Trophoblast cell (in vitro differentiated cells and primary cell): Measurements from ENCODE around the gene RMDN2.
A peak's percentile ranks its signal among the peaks of the same experiment; 100 is the strongest.

ENCODE experiments used
- DNase-seq, 2 donors: peaks; one replicate each; pipeline ENCODE4 v3.0.0-alpha.2; 2016
- H2AFZ ChIP-seq: 2 replicates; pipeline ENCODE4 v1.6.1; 2013; ENCODE audit warnings: low read length, moderate library complexity, mild to moderate bottlenecking; ENCODE audit not compliant: insufficient read depth, poor library complexity
- H2AK5ac ChIP-seq: 2 replicates; pipeline ENCODE4 v1.6.1; 2013; ENCODE audit warnings: mild to moderate bottlenecking, low read length
- H2BK120ac ChIP-seq: 2 replicates; pipeline ENCODE4 v1.6.1; 2013; ENCODE audit warnings: low read length, mild to moderate bottlenecking, moderate library complexity; ENCODE audit not compliant: insufficient read depth, poor library complexity
- H2BK12ac ChIP-seq: 2 replicates; pipeline ENCODE4 v1.6.1; 2013; ENCODE audit warnings: mild to moderate bottlenecking, low read length, moderate library complexity
- H2BK5ac ChIP-seq: 2 replicates; pipeline ENCODE4 v1.6.1; 2013; ENCODE audit warnings: low read length, low read depth, moderate library complexity, mild to moderate bottlenecking; ENCODE audit not compliant: poor library complexity
- H3K14ac ChIP-seq: 2 replicates; pipeline ENCODE4 v1.6.1; 2013; ENCODE audit warnings: mild to moderate bottlenecking, low read length
- H3K18ac ChIP-seq: 2 replicates; pipeline ENCODE4 v1.6.1; 2013; ENCODE audit warnings: mild to moderate bottlenecking, low read length
- H3K23ac ChIP-seq: 2 replicates; pipeline ENCODE4 v1.6.1; 2013; ENCODE audit warnings: low read length
- H3K27ac ChIP-seq: 2 replicates; pipeline ENCODE4 v1.5.1; 2013; ENCODE audit warnings: low read depth, mild to moderate bottlenecking, inconsistent platforms, low read length, moderate library complexity
- H3K27me3 ChIP-seq: 2 replicates; pipeline ENCODE4 v1.6.1; 2013; ENCODE audit warnings: inconsistent platforms, mild to moderate bottlenecking, low read length, moderate library complexity; ENCODE audit not compliant: insufficient read depth
- H3K36me3 ChIP-seq, 2 experiments: 1 replicate in 1 of 2; 2 replicates in 1 of 2; pipeline ENCODE4 v1.6.1; 2013; ENCODE audit warnings: low read length in 2 of 2, mild to moderate bottlenecking in 2 of 2, moderate library complexity in 1 of 2; ENCODE audit not compliant: insufficient read depth in 2 of 2, control insufficient read depth in 1 of 2
- H3K4ac ChIP-seq: 2 replicates; pipeline ENCODE4 v1.6.1; 2013; ENCODE audit warnings: low read depth, mild to moderate bottlenecking, low read length, moderate library complexity
- H3K4me1 ChIP-seq, 2 experiments: 1 replicate in 1 of 2; 2 replicates in 1 of 2; pipeline ENCODE4 v1.6.1; 2013; ENCODE audit warnings: low read length in 2 of 2, mild to moderate bottlenecking in 2 of 2, moderate library complexity in 1 of 2; ENCODE audit not compliant: insufficient read depth in 2 of 2, control insufficient read depth in 1 of 2
- H3K4me2 ChIP-seq: 2 replicates; pipeline ENCODE4 v1.6.1; 2013; ENCODE audit warnings: inconsistent platforms, mild to moderate bottlenecking, low read length, moderate library complexity
- H3K4me3 ChIP-seq: 2 replicates; pipeline ENCODE4 v1.5.1; 2013; ENCODE audit warnings: mild to moderate bottlenecking, low read depth, low read length, inconsistent platforms
- H3K79me1 ChIP-seq: one replicate; pipeline ENCODE4 v1.6.1; 2013; ENCODE audit warnings: low read length
- H3K79me2 ChIP-seq: 2 replicates; pipeline ENCODE4 v1.6.1; 2013; ENCODE audit warnings: low read length, mild to moderate bottlenecking; ENCODE audit not compliant: control insufficient read depth, insufficient read depth, poor library complexity
- H3K9ac ChIP-seq: 2 replicates; pipeline ENCODE4 v1.6.1; 2013; ENCODE audit warnings: mild to moderate bottlenecking, low read length
- H3K9me3 ChIP-seq: 2 replicates; pipeline ENCODE4 v1.6.1; 2013; ENCODE audit warnings: low read depth, mild to moderate bottlenecking, control low read depth, inconsistent platforms, low read length; ENCODE audit not compliant: insufficient read depth
- H4K12ac ChIP-seq: 2 replicates; pipeline ENCODE4 v1.6.1; 2013; ENCODE audit warnings: low read depth, mild to moderate bottlenecking, low read length, moderate library complexity
- H4K8ac ChIP-seq: 2 replicates; pipeline ENCODE4 v1.6.1; 2013; ENCODE audit warnings: low read depth, mild to moderate bottlenecking, low read length, moderate library complexity
- H4K91ac ChIP-seq: one replicate; pipeline ENCODE4 v1.6.1; 2013; ENCODE audit warnings: low read depth, mild to moderate bottlenecking, low read length, moderate library complexity
- WGBS: extraction: QIAGEN DNeasy Blood & Tissue Kit; methylation state at CpG from one replicate; pipeline ENCODE4 v1.1.7; 2013; ENCODE audit warnings: missing lambda C conversion rate; ENCODE audit not compliant: insufficient read length, insufficient coverage; ENCODE audit errors: extremely low coverage; 5-methylcytosine and 5-hydroxymethylcytosine counted together

The RMDN2 gene

GRCh38 chr2:38035968-38036367 is 110.9 kb downstream of the RMDN2 start:
- Histone ChIP-seq H2AK5ac (no peak overlapping the region), H2BK5ac (no peak overlapping the region), H3K9ac (no peak overlapping the region), H2AFZ (no peak overlapping the region), H3K4me3 (no peak overlapping the region), H3K36me3 (no peaks in the 10 kb centered on the region), H3K27ac (no peak overlapping the region), H3K4ac (no peak overlapping the region), H3K23ac (no peak overlapping the region), H3K27me3 (peaks cover 4% of the 10 kb centered on the region), H3K4me2 (no peak overlapping the region), H3K9me3 (no peaks in the 10 kb centered on the region), H4K91ac (no peak overlapping the region), H3K79me1 (no peaks in the 10 kb centered on the region), H3K14ac (no peak overlapping the region), H4K8ac (no peak overlapping the region), H2BK12ac (no peak overlapping the region), H3K79me2 (no peaks in the 10 kb centered on the region), H3K4me1 (peaks cover 0 to 2% of the 10 kb centered on the region in 2 experiments), H2BK120ac (no peak overlapping the region), H4K12ac (no peak overlapping the region), H3K18ac (no peak overlapping the region)
- DNase-seq: peak; percentile 85 to 94
- WGBS: no CpG with 5 or more reads among the region's 7 CpGs

DNA sequence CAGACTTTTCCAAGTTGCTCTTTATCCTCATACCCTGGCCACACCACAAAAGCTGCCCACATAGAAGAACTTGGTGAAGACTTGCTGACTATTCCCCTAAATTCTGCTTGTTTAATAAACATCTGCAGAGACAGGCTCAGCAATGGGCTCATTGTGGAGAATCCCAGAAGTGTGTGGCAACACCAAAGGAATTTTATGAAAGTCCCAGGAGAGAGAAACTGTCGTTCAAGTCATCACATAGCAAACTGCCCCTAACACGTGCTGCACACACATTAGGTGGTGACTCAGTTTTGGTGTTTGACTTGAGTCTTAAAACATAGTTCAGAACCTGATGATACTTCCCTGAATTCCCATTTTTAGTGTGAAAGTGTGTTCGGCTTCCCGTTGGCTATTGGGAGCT is 112.2 kb downstream of the RMDN2 start:
- no CpG with 5 or more reads among the region's 4 CpGs for WGBS
- Histone ChIP-seq H2AK5ac (no peak overlapping the region), H4K12ac (no peak overlapping the region), H3K27ac (no peak overlapping the region), H2BK120ac (no peak overlapping the region), H2AFZ (no peak overlapping the region), H3K4ac (no peak overlapping the region), H3K36me3 (no peaks in the 10 kb centered on the region), H3K9ac (no peak overlapping the region), H3K23ac (no peak overlapping the region), H2BK12ac (no peak overlapping the region), H3K4me2 (no peak overlapping the region), H3K4me3 (no peak overlapping the region), H4K8ac (no peak overlapping the region), H4K91ac (no peak overlapping the region), H3K27me3 (peaks cover 4% of the 10 kb centered on the region), H3K4me1 (peaks cover 0 to 2% of the 10 kb centered on the region in 2 experiments), H3K14ac (no peak overlapping the region), H3K18ac (no peak overlapping the region), H3K79me2 (no peaks in the 10 kb centered on the region), H2BK5ac (no peak overlapping the region), H3K9me3 (no peaks in the 10 kb centered on the region), H3K79me1 (no peaks in the 10 kb centered on the region)
- peak; percentile 8 to 31 for DNase-seq

- Histone ChIP-seq H3K18ac (no peak overlapping the region), H3K4me1 (peaks cover 0 to 2% of the 10 kb centered on the region in 2 experiments), H3K4me3 (no peak overlapping the region), H3K23ac (no peak overlapping the region), H4K91ac (no peak overlapping the region), H3K79me1 (no peaks in the 10 kb centered on the region), H3K4me2 (peak overlapping the region; percentile 48), H3K9me3 (no peaks in the 10 kb centered on the region), H4K12ac (no peak overlapping the region), H3K4ac (no peak overlapping the region), H2AFZ (no peak overlapping the region), H2BK5ac (no peak overlapping the region), H3K79me2 (no peaks in the 10 kb centered on the region), H3K14ac (peak overlapping the region; percentile 17), H3K36me3 (no peaks in the 10 kb centered on the region), H3K27me3 (peaks cover 4% of the 10 kb centered on the region), H2AK5ac (no peak overlapping the region), H4K8ac (peak overlapping the region; percentile 19), H3K9ac (no peak overlapping the region), H3K27ac (no peak overlapping the region), H2BK120ac (no peak overlapping the region), H2BK12ac (no peak overlapping the region)
- WGBS: 100% methylated on average over 2 of the region's 38 CpGs
- DNase-seq: peak; percentile 12 to 40
Measured at GRCh38 chr2:38037757-38038621, 112.9 kb downstream of the RMDN2 start.

GRCh38 chr2:38038682-38039081 is 113.6 kb downstream of the RMDN2 start:
- H3K27me3 ChIP-seq: peaks cover 4% of the 10 kb centered on the region
- H3K27ac ChIP-seq: no peak overlapping the region
- H3K9ac ChIP-seq: no peak overlapping the region
- no peak overlapping the region for H2BK12ac ChIP-seq
- H3K4me1 ChIP-seq: peaks cover 0 to 2% of the 10 kb centered on the region in 2 experiments
- no peak overlapping the region for H3K18ac ChIP-seq
- DNase-seq: no peak
- no peaks in the 10 kb centered on the region for H3K79me1 ChIP-seq
- H2BK120ac ChIP-seq: no peak overlapping the region
- H3K36me3 ChIP-seq: no peaks in the 10 kb centered on the region
- H4K12ac ChIP-seq: no peak overlapping the region
- no CpG with 5 or more reads among the region's 5 CpGs for WGBS
- H4K91ac ChIP-seq: no peak overlapping the region
- H2AFZ ChIP-seq: no peak overlapping the region
- H3K23ac ChIP-seq: no peak overlapping the region
- H3K79me2 ChIP-seq: no peaks in the 10 kb centered on the region
- H3K4me3 ChIP-seq: no peak overlapping the region
- H3K4ac ChIP-seq: no peak overlapping the region
- H2AK5ac ChIP-seq: no peak overlapping the region
- no peak overlapping the region for H3K14ac ChIP-seq
- H2BK5ac ChIP-seq: no peak overlapping the region
- no peak overlapping the region for H4K8ac ChIP-seq
- no peaks in the 10 kb centered on the region for H3K9me3 ChIP-seq
- H3K4me2 ChIP-seq: no peak overlapping the region
